T-helper 1 cell treated with Interleukin-12 subunit alpha and Interleukin-12 subunit beta and Interleukin-4 antibody, amounts not matched to agents 30 ng/mL and 1 ng/mL, for 36 hours (primary cell): ENCODE measurements around the gene RRBP1. TPM values are rescaled to one million over a fixed set of nuclear protein-coding genes. Genes with fewer than 3 reads are reported as not detected.

Source experiments
- intact Hi-C: fragments of 100-400 bp; cut with micrococcal nuclease; formaldehyde crosslinking; loops from one replicate; pipeline ENCODE4 v1.15.1; 2024
- total RNA-seq: library from RNA; stranded (reverse); gene quantifications from 2 replicates; pipeline ENCODE4 v1.2.3, GENCODE V29; 2022

Gene RRBP1
- total RNA-seq, 1 donor from 2014 or later, result 77.1 TPM

GRCh38 chr20:17622851-17623508, 59.1 kb downstream of the RRBP1 start:
- intact Hi-C loops, result no loop called here

- intact Hi-C loops, result no loop called here
Observed at GRCh38 chr20:17622086-17622850, 59.8 kb downstream of the RRBP1 start.

- intact Hi-C loops, result no loop called here
Observed at GRCh38 chr20:17621229-17621968, 60.6 kb downstream of the RRBP1 start.

GRCh38 chr20:17620371-17621228, 61.4 kb downstream of the RRBP1 start:
- intact Hi-C loops, result no loop called here

- intact Hi-C loops, result loop anchor here (10.0 kb wide), 1 partner anchor 815 kb away; no protein-coding TSS in a partner anchor
Observed at GRCh38 chr20:17619351-17620093, 62.5 kb downstream of the RRBP1 start.

- intact Hi-C loops, result loop anchor here (10.0 kb wide), 1 partner anchor 814 kb away; no protein-coding TSS in a partner anchor
Observed at GRCh38 chr20:17618673-17619013, 63.4 kb downstream of the RRBP1 start.

GRCh38 chr20:17617868-17618672, 64.0 kb downstream of the RRBP1 start:
- intact Hi-C loops, result loop anchor here (1.0 to 10.0 kb wide), 3 partner anchors 81 to 813 kb away; no protein-coding TSS in a partner anchor

GRCh38 chr20:17617212-17617867, 64.7 kb downstream of the RRBP1 start:
- intact Hi-C loops, result loop anchor here (1.0 to 10.0 kb wide), 3 partner anchors 80 to 813 kb away; no protein-coding TSS in a partner anchor

- intact Hi-C loops, result loop anchor here (1.0 to 10.0 kb wide), 3 partner anchors 79 to 812 kb away; no protein-coding TSS in a partner anchor
Observed at GRCh38 chr20:17616480-17617211, 65.4 kb downstream of the RRBP1 start.

GRCh38 chr20:17615645-17616479, 66.2 kb downstream of the RRBP1 start:
- intact Hi-C loops, result loop anchor here (10.0 kb wide), 1 partner anchor 811 kb away; no protein-coding TSS in a partner anchor

GRCh38 chr20:17614812-17615644, 67.0 kb downstream of the RRBP1 start:
- intact Hi-C loops, result loop anchor here (5.0 to 10.0 kb wide), 3 partner anchors 282 to 810 kb away; partner anchors contain the start of genes MGME1 and SNX5

GRCh38 chr20:17614176-17614811, 67.7 kb downstream of the RRBP1 start:
- intact Hi-C loops, result loop anchor here (5.0 to 10.0 kb wide), 3 partner anchors 283 to 809 kb away; partner anchors contain the start of genes MGME1 and SNX5

- intact Hi-C loops, result loop anchor here (5.0 to 10.0 kb wide), 3 partner anchors 284 to 809 kb away; partner anchors contain the start of genes MGME1 and SNX5
Observed at GRCh38 chr20:17613328-17614175, 68.5 kb downstream of the RRBP1 start.

GRCh38 chr20:17612992-17613327, 69.1 kb downstream of the RRBP1 start:
- intact Hi-C loops, result loop anchor here (5.0 to 10.0 kb wide), 3 partner anchors 284 to 808 kb away; partner anchors contain the start of genes MGME1 and SNX5
